ENCODE measurements around the gene STK33.

The STK33 gene

GRCh38 chr11:8354622-8355415, 239.2 kb downstream of the STK33 start:
- peak in 1 of 2 experiments; percentile 16 for DNase-seq

GRCh38 chr11:8352876-8353505, 241.0 kb downstream of the STK33 start:
- no peak for DNase-seq

- DNase-seq = peak; percentile 31 to 56
Observed at GRCh38 chr11:8352103-8352875, 241.7 kb downstream of the STK33 start.

- DNase-seq = no peak
Observed at GRCh38 chr11:8351223-8351622, 242.8 kb downstream of the STK33 start.

GRCh38 chr11:8347978-8348377, 246.1 kb downstream of the STK33 start:
- no peak for DNase-seq

- DNase-seq = no peak
Observed at GRCh38 chr11:8346157-8346755, 247.8 kb downstream of the STK33 start.

- no peak for DNase-seq
Observed at GRCh38 chr11:8345179-8345578, 248.8 kb downstream of the STK33 start.

- DNase-seq = no peak
Observed at GRCh38 chr11:8344346-8344745, 249.7 kb downstream of the STK33 start.

- DNase-seq = no peak
Observed at GRCh38 chr11:8342821-8343681, 251.0 kb downstream of the STK33 start.

GRCh38 chr11:8341996-8342395, 252.0 kb downstream of the STK33 start:
- no peak for DNase-seq
